Measurements from ENCODE around the gene TECPR2. TPM values are rescaled to one million over a fixed set of nuclear protein-coding genes. Genes with fewer than 3 reads are reported as not detected.

Gene TECPR2, protein sequence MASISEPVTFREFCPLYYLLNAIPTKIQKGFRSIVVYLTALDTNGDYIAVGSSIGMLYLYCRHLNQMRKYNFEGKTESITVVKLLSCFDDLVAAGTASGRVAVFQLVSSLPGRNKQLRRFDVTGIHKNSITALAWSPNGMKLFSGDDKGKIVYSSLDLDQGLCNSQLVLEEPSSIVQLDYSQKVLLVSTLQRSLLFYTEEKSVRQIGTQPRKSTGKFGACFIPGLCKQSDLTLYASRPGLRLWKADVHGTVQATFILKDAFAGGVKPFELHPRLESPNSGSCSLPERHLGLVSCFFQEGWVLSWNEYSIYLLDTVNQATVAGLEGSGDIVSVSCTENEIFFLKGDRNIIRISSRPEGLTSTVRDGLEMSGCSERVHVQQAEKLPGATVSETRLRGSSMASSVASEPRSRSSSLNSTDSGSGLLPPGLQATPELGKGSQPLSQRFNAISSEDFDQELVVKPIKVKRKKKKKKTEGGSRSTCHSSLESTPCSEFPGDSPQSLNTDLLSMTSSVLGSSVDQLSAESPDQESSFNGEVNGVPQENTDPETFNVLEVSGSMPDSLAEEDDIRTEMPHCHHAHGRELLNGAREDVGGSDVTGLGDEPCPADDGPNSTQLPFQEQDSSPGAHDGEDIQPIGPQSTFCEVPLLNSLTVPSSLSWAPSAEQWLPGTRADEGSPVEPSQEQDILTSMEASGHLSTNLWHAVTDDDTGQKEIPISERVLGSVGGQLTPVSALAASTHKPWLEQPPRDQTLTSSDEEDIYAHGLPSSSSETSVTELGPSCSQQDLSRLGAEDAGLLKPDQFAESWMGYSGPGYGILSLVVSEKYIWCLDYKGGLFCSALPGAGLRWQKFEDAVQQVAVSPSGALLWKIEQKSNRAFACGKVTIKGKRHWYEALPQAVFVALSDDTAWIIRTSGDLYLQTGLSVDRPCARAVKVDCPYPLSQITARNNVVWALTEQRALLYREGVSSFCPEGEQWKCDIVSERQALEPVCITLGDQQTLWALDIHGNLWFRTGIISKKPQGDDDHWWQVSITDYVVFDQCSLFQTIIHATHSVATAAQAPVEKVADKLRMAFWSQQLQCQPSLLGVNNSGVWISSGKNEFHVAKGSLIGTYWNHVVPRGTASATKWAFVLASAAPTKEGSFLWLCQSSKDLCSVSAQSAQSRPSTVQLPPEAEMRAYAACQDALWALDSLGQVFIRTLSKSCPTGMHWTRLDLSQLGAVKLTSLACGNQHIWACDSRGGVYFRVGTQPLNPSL (N-terminal part only)
- polyA plus RNA-seq (2012; ENCODE audit: insufficient read depth, insufficient read length), result 6.5 TPM

DNA sequence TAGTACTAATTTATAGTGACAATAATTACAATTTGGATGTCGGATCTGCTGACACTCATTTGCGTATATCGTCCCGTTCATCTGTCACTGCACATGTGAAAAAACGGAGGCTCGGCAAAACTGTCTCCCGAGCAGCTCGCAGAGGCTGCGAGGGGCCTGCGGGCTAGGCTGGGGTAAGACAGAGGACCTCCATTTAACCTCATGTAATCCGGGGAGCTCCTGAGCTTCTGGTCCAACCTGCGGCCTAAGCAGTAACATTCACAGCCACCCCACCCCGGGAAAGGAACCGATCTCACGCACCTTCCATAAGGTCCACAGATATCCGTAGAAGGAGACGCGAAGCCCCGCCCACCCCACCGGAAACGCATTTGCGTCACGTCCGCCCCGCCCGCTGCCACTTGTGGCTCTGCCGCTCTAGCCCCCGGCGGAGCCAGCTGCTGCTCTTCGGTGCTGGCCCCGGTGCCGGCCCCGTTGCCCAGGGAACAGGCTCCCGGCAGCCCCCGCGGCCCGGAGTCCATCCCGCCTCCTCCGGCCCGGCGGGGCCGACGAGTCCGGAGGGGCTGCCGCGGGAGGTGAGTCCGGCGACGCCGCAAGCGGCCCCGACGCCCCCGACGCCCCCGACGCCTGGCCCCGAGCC lies at the start of gene TECPR2, which contains the start of gene CINP:
Gene TECPR2, plus strand, starts transcription at position 397 of the 637 bp plus-strand sequence. CDS start 13,781 bp downstream, outside the sequence.
Gene CINP, minus strand, starts transcription at position 346 of the 637 bp plus-strand sequence. Its CDS starts 39 bp downstream, at position 307.
- peak; percentile 83 for DNase-seq (ENCODE audit: low read depth, low spot score)
- H3K4me3 ChIP-seq (ENCODE audit: low read length), result peak within 1 kb of the TSS; percentile 65

DNA sequence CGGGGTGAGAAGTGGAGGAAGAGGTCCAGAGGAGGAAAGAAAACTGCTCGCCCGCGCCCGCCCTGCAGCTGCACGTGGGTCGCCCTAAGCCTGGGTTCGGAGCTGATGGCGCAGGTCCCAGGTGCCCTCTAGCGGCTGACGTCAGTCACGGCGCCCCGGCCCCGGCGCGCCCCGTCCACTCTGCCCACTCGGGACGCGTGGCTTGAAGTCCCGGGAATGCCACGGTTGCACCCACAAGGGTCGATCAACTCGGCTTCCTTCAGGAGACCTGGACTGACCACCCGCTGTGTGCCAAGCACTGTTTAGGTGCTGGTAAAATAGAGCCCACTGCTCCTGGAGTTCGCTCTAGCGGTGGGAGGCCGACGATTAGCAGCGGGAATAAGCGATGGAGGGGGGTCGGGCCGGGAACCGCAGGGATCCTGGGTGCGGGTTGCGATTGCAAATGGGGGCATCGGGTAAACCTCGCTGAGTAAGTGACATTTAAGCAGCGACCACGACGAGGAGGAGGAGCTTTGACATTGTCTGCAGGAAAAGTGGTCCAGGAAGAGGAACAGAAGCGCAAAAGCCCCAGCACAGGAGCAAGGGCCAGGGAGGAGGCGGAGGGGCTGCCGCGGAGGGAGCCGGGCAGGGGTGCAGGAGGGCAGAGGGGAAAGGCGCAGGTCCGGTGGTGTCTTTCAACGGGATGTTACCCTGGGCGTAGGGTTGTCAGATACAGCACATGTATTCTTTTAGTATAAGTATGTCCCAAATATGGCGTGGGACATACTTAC lies 48.3 kb upstream of the TECPR2 start:
- H3K4me3 ChIP-seq (ENCODE audit: low read length), result peak overlapping the region; percentile 71
- DNase-seq (ENCODE audit: low read depth, low spot score), result peak; percentile 71

DNA sequence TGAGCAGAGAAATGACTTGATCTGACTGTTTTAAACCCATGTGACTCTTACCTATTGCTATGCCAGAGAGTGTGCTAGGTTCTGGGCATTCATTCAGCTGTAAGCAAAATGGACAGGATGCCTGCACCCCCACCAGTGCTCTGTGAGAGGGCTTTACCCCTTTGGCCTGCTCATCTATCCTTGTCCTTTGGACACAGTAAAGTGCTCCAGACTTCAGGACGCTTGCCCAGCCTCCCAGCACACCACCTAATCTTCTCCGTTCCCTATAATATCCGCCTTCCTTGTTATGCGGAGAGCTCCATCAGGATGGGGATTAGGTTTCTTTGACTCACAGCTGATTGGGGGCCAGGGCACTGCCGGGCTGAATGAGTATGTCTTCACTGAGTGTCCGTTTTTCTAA lies 47.6 kb upstream of the TECPR2 start:
- no peak overlapping the region for H3K4me3 ChIP-seq (ENCODE audit: low read length)
- DNase-seq (ENCODE audit: low read depth, low spot score), result no peak

GRCh38 chr14:102316338-102316742 lies 46.4 kb upstream of the TECPR2 start:
- DNase-seq (ENCODE audit: low read depth, low spot score), result peak; percentile 52
- H3K4me3 ChIP-seq (ENCODE audit: low read length), result peak overlapping the region; percentile 67

- DNase-seq (ENCODE audit: low read depth, low spot score), result peak; percentile 86
- peak overlapping the region; percentile 67 for H3K4me3 ChIP-seq (ENCODE audit: low read length)
Observed at GRCh38 chr14:102316743-102317563, 45.8 kb upstream of the TECPR2 start.

- DNase-seq (ENCODE audit: low read depth, low spot score), result peak; percentile 75
- peak overlapping the region; percentile 46 for H3K4me3 ChIP-seq (ENCODE audit: low read length)
Observed at GRCh38 chr14:102317564-102318248, 45.0 kb upstream of the TECPR2 start.

DNA sequence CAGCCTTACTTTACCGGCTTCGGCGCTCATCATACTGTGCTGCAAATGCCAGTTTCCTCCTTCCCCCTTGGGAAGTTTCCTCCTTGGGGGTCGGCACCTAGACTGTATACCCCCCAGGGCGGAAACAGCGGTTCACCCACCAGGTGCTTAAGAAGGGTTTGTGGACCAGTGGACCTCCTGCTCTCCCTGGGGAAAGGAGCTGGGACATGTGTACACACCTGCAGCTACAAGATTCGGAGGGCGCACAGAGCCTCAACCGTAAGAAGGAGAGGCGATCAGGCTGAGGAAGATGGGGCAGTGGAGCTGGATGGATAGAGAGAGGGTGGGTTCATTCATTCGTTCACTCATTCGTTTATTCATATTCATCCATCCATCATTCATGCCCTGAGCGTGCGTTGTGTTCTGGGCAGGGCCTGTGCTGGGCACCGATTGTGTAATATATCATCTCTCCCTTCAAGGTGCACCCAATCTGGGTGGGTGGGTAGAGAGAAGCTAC lies 43.9 kb upstream of the TECPR2 start:
- peak overlapping the region; percentile 75 for H3K4me3 ChIP-seq (ENCODE audit: low read length)
- DNase-seq (ENCODE audit: low read depth, low spot score), result no peak

GRCh38 chr14:102319351-102320032 lies 43.2 kb upstream of the TECPR2 start, which contains the start of gene ZNF839:
TSS of gene ZNF839 (plus strand) at chr14:102319746. CDS start at chr14:102319766, 20 bp downstream.
- H3K4me3 ChIP-seq (ENCODE audit: low read length), result peak within 1 kb of the TSS; percentile 75
- DNase-seq (ENCODE audit: low read depth, low spot score), result peak; percentile 86

- no peak for DNase-seq (ENCODE audit: low read depth, low spot score)
- peak overlapping the region; percentile 75 for H3K4me3 ChIP-seq (ENCODE audit: low read length)
Observed at GRCh38 chr14:102320033-102320660, 42.6 kb upstream of the TECPR2 start.

DNA sequence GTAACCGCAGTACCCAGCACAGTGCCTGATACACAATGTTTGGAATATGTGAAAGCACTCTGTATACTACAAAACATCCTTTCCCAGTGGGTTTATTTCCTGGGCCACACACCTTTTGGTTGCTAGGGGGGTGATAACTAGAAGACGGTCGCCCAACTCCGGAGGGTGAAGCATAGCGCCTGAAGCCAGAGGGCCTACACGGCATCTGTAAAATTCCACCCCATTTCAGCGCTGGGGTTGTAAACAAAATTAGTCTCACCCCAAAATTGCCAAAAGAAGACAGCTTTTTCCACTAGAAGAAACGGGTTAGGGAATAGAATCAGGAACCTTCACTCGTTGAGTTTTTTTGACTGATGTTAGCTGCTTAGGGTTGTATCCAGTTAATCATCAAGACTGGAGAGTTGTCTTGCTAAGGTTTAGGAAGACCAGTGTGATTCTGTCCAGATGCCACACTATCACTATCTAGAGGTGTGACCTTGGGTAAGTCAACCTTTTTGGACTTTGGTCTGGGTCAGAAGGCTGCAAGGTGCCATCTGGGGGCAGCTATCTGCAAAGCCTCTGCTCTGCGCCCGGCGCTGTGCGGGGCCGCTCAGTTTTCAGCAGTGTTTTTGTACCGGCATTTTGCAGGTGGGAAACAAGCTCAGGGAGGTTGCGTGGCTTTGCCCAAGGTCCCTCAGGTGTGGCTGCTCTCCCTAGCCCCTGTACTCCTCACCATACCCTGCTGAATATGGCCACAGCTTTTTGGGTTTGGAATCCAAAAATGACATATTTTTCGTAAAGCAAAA lies 41.9 kb upstream of the TECPR2 start:
- no peak for DNase-seq (ENCODE audit: low read depth, low spot score)

DNA sequence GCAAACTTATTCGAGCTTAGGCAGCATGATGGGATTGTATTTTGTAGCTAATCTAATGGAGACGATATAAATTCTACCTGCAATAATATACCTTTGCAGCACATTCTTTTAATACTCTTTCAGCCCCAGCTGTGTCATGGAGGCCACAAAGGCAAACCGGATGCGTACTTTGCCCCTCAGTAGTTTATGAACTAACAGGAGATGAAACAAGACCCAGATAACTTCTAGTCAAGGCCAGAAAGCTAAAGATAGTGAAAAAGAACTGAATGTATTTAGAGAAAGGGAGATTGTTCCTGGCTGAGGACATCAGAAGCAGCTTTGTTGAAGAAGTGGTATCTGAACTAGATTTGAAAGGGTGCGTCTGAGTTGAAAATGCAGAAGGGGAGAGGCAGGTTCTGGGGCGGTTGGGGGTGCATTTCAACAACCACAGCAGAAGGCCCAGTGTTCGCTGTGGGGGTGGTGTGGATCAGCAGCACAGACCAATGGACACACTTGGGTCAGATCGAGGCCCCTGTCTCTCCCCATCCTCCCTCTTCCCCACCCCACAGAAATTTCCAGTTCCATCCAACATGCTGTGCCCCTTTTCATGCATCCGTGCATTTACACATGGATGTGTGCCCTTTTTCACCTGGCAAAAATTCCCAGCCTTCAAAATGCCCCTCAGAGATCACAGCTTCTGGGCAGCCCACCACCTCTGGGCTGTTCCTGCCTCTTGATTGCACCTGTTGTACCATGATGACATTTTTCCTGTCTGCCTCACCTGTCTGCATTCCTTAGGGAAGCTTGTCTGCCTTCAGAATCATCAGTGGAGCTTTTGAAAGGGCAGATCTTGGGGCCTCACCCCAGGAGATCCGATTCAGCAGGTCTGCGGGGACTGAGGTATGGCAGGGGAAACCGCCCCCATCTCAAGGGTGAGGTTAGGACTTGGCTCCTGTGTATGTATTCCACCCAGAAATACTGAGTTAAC lies 41.0 kb upstream of the TECPR2 start:
- no peak for DNase-seq (ENCODE audit: low read depth, low spot score)
- H3K4me3 ChIP-seq (ENCODE audit: low read length), result no peak overlapping the region

More for the DNA sequence above, 41.9 kb upstream of the TECPR2 start:
- peak overlapping the region; percentile 75 for H3K4me3 ChIP-seq (ENCODE audit: low read length)

- H3K4me3 ChIP-seq (ENCODE audit: low read length), result no peak overlapping the region
- no peak for DNase-seq (ENCODE audit: low read depth, low spot score)
Observed at GRCh38 chr14:102323102-102323501, 39.6 kb upstream of the TECPR2 start.

- DNase-seq (ENCODE audit: low read depth, low spot score), result no peak
- no peak overlapping the region for H3K4me3 ChIP-seq (ENCODE audit: low read length)
Observed at GRCh38 chr14:102325791-102326345, 36.9 kb upstream of the TECPR2 start.

All from Jurkat, Clone E6-1 (cell line).